ENCODE measurements around the gene NEDD4.

The NEDD4 gene

GRCh38 chr15:55884223-55884622 is 109.2 kb downstream of the NEDD4 start:
- Histone ChIP-seq H3F3A (ENCODE audit: insufficient read depth, low read length) (no peaks in the 10 kb centered on the region), H4K20me1 (ENCODE audit: insufficient read depth, low read length) (no peaks in the 10 kb centered on the region), H3K79me2 (ENCODE audit: insufficient read depth, low read length) (no peaks in the 10 kb centered on the region), H3K4me1 (ENCODE audit: insufficient read depth, low read length, severe bottlenecking) (no peaks in the 10 kb centered on the region), H3K27ac (ENCODE audit: low read depth, low read length, poor library complexity, severe bottlenecking) (no peak overlapping the region), H3K36me3 (ENCODE audit: insufficient read depth, low read length) (no peaks in the 10 kb centered on the region), H3K9me2 (ENCODE audit: low read depth, low read length) (no peaks in the 10 kb centered on the region), H3K9me3 (ENCODE audit: low read length) (no peaks in the 10 kb centered on the region; the same call in 1 of the 2 replicates), H3K4me3 (ENCODE audit: low read depth, low read length, poor library complexity, severe bottlenecking) (no peak overlapping the region), H3K9ac (ENCODE audit: low read length) (no peak overlapping the region), H3K4me2 (ENCODE audit: low read length) (no peak overlapping the region), H3K27me3 (ENCODE audit: insufficient read depth, low read length) (no peaks in the 10 kb centered on the region), H2AFZ (ENCODE audit: low read length) (no peak overlapping the region)
- TF ChIP-seq EZH2 (IDR thresholded peaks at IDR 0.05; ENCODE audit: borderline replicate concordance, low read length): no peak
- TF ChIP-seq CTCF (IDR thresholded peaks at IDR 0.05; ENCODE audit: low read length): no peak

DNA sequence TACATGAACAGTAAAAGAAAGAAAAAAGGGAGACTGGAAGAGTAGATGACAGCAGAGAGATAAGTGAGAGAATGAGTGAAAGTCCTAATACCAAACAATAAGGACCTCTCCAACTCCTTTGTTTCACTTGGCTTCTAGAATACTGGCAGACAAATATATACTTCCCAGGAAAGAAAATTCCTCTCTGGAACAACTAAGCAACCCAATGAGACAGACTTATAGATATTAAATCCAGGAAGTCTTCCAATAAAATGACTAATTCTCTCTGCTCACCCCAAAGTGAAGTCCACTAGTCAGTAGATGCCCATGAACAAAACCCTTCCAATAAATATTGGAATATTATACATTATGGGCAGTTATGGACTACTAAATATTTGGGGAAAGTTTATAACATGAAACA is 114.2 kb downstream of the NEDD4 start:
- Histone ChIP-seq H3K4me2 (ENCODE audit: low read length) (no peak overlapping the region), H3K27ac (ENCODE audit: low read depth, low read length, poor library complexity, severe bottlenecking) (no peak overlapping the region), H2AFZ (ENCODE audit: low read length) (no peak overlapping the region), H3K27me3 (ENCODE audit: insufficient read depth, low read length) (no peaks in the 10 kb centered on the region), H3K36me3 (ENCODE audit: insufficient read depth, low read length) (no peaks in the 10 kb centered on the region), H3K9ac (ENCODE audit: low read length) (no peak overlapping the region), H3F3A (ENCODE audit: insufficient read depth, low read length) (no peaks in the 10 kb centered on the region), H3K9me2 (ENCODE audit: low read depth, low read length) (no peaks in the 10 kb centered on the region), H3K9me3 (ENCODE audit: low read length) (no peaks in the 10 kb centered on the region), H3K4me3 (ENCODE audit: low read depth, low read length, poor library complexity, severe bottlenecking) (no peak overlapping the region), H3K4me1 (ENCODE audit: insufficient read depth, low read length, severe bottlenecking) (no peaks in the 10 kb centered on the region), H4K20me1 (ENCODE audit: insufficient read depth, low read length) (no peaks in the 10 kb centered on the region), H3K79me2 (ENCODE audit: insufficient read depth, low read length) (no peaks in the 10 kb centered on the region)
- TF ChIP-seq CTCF (IDR thresholded peaks at IDR 0.05; ENCODE audit: low read length) (no peak), EZH2 (IDR thresholded peaks at IDR 0.05; ENCODE audit: borderline replicate concordance, low read length) (no peak)

DNA sequence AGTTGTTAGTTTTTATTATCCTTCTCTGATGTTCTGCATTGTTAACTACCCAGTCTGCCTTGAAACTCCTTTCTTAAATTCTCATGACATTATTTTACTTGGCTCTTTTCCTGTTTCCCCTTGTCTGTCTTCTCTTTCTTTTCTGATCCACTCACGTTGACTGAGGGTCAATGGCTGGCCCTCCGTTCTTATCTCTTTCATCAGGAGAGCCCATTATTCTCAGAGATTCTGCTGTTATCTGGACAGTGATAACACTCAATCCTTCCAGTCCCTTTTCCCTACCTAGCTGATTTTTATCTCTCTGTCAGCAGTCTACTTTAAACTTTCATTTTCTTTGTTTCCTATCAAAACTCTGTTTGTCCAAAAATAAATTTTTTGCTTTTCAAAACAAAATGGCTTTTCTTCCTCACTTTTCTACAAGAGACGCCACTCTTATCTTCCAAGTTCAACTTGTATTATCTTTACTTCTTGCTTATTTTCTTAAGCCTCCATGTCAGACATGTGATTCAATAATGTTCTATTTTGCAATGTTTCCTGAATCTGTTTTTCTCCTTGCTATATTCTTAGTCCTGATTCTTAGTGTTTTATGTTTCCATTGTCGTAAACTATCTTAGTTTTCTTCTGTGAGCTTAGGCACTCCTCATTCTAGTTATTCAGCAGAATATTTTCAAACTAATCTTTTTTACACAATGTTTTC is 120.2 kb downstream of the NEDD4 start:
- no peaks in the 10 kb centered on the region for H3K27me3 ChIP-seq (ENCODE audit: insufficient read depth, low read length)
- TF ChIP-seq EZH2 (IDR thresholded peaks at IDR 0.05; ENCODE audit: borderline replicate concordance, low read length) (no peak), CTCF (IDR thresholded peaks at IDR 0.05; ENCODE audit: low read length) (no peak)
- H3K27ac ChIP-seq (ENCODE audit: low read depth, low read length, poor library complexity, severe bottlenecking): no peak overlapping the region
- no peak overlapping the region for H3K4me3 ChIP-seq (ENCODE audit: low read depth, low read length, poor library complexity, severe bottlenecking)
- H3K4me1 ChIP-seq (ENCODE audit: insufficient read depth, low read length, severe bottlenecking): no peaks in the 10 kb centered on the region
- H3F3A ChIP-seq (ENCODE audit: insufficient read depth, low read length): no peaks in the 10 kb centered on the region
- no peaks in the 10 kb centered on the region for H3K36me3 ChIP-seq (ENCODE audit: insufficient read depth, low read length)
- H3K79me2 ChIP-seq (ENCODE audit: insufficient read depth, low read length): no peaks in the 10 kb centered on the region
- H2AFZ ChIP-seq (ENCODE audit: low read length): no peak overlapping the region
- no peaks in the 10 kb centered on the region for H3K9me2 ChIP-seq (ENCODE audit: low read depth, low read length)
- H4K20me1 ChIP-seq (ENCODE audit: insufficient read depth, low read length): no peaks in the 10 kb centered on the region
- H3K9me3 ChIP-seq (ENCODE audit: low read length): no peaks in the 10 kb centered on the region
- no peak overlapping the region for H3K4me2 ChIP-seq (ENCODE audit: low read length)
- no peak overlapping the region for H3K9ac ChIP-seq (ENCODE audit: low read length)

Measured in OCI-LY1 (cell line).